ENCODE measurements around the gene NRIP1. TPM values are rescaled to one million over a fixed set of nuclear protein-coding genes. Genes with fewer than 3 reads are reported as not detected.

NRIP1 gene
- total and polyA plus RNA-seq, 12 donors, result 8.0 to 75.8 (median 46.0) TPM

DNA sequence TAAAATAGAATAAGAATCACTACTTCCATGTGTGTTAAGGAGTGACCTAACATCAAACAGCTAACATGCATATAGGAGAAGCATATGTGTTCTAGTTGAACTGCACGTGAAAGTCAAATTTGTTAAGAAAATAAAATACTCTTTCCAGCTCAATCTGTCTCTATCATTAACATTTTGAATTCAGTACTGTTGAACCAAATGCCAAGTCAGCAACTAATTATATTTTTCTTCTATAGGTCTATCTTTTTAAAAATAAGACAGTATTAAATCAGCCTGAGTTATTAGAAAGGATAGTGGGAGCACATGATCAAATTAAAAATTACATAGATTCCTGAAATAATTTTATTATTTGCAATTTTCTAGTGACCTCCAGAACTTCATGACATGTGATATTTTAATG is 141.8 kb downstream of the NRIP1 start:
- H3K9me3 ChIP-seq (replicated peaks in 1 of 3), result no peaks in the 10 kb centered on the region
- DNase-seq, result no peak
- H3K4me1 ChIP-seq (replicated peaks in 1 of 2), result peaks cover 6 to 9% of the 10 kb centered on the region in 2 donors
- H3K36me3 ChIP-seq (replicated peaks in 1 of 2), result no peaks in the 10 kb centered on the region
- H3K27ac ChIP-seq, result no peak overlapping the region
- no peak overlapping the region for H3K4me3 ChIP-seq
- intact Hi-C loops (cut with DNase I), result no loop called here
- 38 to 50% (median 39%) methylated on average over 1 of the region's 1 CpG for WGBS, 4 donors
- no peak for TF ChIP-seq POLR2A (IDR thresholded peaks at IDR 0.05)
- TF ChIP-seq, protein P1, sequence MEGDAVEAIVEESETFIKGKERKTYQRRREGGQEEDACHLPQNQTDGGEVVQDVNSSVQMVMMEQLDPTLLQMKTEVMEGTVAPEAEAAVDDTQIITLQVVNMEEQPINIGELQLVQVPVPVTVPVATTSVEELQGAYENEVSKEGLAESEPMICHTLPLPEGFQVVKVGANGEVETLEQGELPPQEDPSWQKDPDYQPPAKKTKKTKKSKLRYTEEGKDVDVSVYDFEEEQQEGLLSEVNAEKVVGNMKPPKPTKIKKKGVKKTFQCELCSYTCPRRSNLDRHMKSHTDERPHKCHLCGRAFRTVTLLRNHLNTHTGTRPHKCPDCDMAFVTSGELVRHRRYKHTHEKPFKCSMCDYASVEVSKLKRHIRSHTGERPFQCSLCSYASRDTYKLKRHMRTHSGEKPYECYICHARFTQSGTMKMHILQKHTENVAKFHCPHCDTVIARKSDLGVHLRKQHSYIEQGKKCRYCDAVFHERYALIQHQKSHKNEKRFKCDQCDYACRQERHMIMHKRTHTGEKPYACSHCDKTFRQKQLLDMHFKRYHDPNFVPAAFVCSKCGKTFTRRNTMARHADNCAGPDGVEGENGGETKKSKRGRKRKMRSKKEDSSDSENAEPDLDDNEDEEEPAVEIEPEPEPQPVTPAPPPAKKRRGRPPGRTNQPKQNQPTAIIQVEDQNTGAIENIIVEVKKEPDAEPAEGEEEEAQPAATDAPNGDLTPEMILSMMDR (IDR thresholded peaks at IDR 0.05), result no peak
- H3K27me3 ChIP-seq, result no peaks in the 10 kb centered on the region

DNA sequence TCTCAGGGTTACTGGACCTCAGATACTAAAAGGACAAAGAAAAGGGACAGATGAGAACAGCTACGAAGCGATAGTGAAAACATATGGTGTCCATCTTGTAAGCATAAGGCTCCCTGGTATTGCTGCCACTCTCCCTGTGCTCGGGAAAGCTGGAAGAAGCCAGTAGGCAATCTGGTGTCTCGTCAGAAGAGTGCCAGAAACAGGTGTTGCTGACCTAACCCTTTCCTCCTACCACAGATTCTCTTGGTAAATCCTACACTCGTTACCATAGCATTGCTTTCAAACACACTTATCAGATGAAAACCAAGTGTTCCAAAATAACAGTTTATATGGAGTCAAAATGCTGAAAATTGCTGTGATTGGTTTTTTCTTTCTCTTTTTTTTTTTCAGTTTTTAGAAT is 146.3 kb downstream of the NRIP1 start:
- H3K4me3 ChIP-seq, result no peak overlapping the region
- H3K27me3 ChIP-seq, result no peaks in the 10 kb centered on the region
- H3K9me3 ChIP-seq (replicated peaks in 1 of 3), result no peaks in the 10 kb centered on the region
- DNase-seq, result no peak
- TF ChIP-seq, protein P1 (IDR thresholded peaks at IDR 0.05), result no peak
- no peak for TF ChIP-seq POLR2A (IDR thresholded peaks at IDR 0.05)
- peaks cover 6 to 9% of the 10 kb centered on the region in 2 donors for H3K4me1 ChIP-seq (replicated peaks in 1 of 2)
- WGBS, 4 donors, result 87 to 92% (median 91%) methylated on average over 5 of the region's 5 CpGs
- no peaks in the 10 kb centered on the region for H3K36me3 ChIP-seq (replicated peaks in 1 of 2)
- H3K27ac ChIP-seq, result no peak overlapping the region
- intact Hi-C loops (cut with DNase I), result no loop called here

DNA sequence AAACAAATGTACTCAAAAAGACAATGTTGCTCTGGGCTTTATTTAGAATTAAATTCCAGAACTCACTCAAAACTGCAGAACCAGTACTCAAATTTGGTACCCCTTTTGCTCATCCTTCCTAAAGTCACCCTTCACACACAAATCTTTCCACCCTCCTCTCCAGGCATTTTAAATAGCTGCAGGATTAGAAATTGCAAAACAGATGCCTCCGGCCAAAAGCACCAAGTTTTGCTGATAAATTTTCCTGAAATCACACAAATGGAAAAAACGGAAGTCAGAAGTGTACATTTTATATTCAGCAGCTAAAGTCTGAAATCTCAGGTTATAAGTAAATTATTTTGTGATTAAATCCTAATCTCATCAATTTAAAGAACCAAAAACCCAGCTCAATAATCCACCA is 147.0 kb downstream of the NRIP1 start:
- Histone ChIP-seq H3K27ac (no peak overlapping the region), H3K4me1 (replicated peaks in 1 of 2) (peaks cover 4% of the 10 kb centered on the region in 2 donors), H3K4me3 (no peak overlapping the region), H3K9me3 (replicated peaks in 1 of 3) (no peaks in the 10 kb centered on the region), H3K36me3 (replicated peaks in 1 of 2) (no peaks in the 10 kb centered on the region), H3K27me3 (no peaks in the 10 kb centered on the region)
- no peak for DNase-seq
- 49 to 75% (median 68%) methylated on average over 2 of the region's 2 CpGs for WGBS, 4 donors
- intact Hi-C loops (cut with DNase I), result no loop called here
- TF ChIP-seq, protein P1 (IDR thresholded peaks at IDR 0.05), result no peak
- TF ChIP-seq POLR2A (IDR thresholded peaks at IDR 0.05), result no peak

DNA sequence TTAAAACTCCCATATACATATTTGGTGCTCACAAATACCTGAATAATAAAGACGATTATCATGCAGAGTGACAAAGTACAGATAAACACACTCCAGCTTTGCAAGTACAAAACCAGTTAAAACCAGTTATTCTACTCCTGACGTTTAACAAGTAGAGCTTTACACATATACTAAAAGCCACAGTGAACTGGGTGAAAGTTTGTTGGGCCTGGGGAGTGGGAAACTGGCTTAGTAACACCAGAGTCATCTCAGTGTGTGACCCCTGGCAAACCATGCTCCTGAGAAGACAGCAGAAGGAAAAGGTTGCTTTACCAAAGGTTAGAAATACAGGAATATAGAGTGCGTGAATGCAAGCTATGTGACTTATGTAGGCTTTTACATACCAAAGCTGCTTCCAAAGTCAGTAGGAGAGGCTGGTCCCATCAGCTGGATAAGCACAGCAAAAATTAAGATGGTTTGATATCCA is 148.1 kb downstream of the NRIP1 start:
- 82 to 83% (median 83%) methylated on average over 3 of the region's 3 CpGs for WGBS, 4 donors
- no peak for TF ChIP-seq POLR2A (IDR thresholded peaks at IDR 0.05)
- TF ChIP-seq, protein P1 (IDR thresholded peaks at IDR 0.05), result no peak
- no peak overlapping the region for H3K4me3 ChIP-seq
- no peaks in the 10 kb centered on the region for H3K27me3 ChIP-seq
- no peak for DNase-seq
- no peak overlapping the region for H3K27ac ChIP-seq
- H3K36me3 ChIP-seq (replicated peaks in 1 of 2), result no peaks in the 10 kb centered on the region
- no peaks in the 10 kb centered on the region for H3K4me1 ChIP-seq (replicated peaks in 1 of 2)
- intact Hi-C loops (cut with DNase I), result no loop called here
- no peaks in the 10 kb centered on the region for H3K9me3 ChIP-seq (replicated peaks in 1 of 3)
